PFSK-1 (cell line): ENCODE results near the gene COL13A1.

Experiments
- FOXP2 ChIP-seq: optimal IDR thresholded peaks from 2 replicates; pipeline ENCODE3; 2011; ENCODE audit warnings: borderline replicate concordance, control low read depth, inconsistent platforms; ENCODE audit not compliant: insufficient read depth; ENCODE audit errors: extremely low read length, extremely low read depth
- POLR2AphosphoS5 ChIP-seq: IDR thresholded peaks from 2 replicates; pipeline ENCODE4 v1.6.1; 2012; ENCODE audit warnings: low read depth, mild to moderate bottlenecking, control low read depth, low read length, moderate library complexity
- SIN3A ChIP-seq: IDR thresholded peaks from 2 replicates; pipeline ENCODE4 v1.6.1; 2012; ENCODE audit warnings: mild to moderate bottlenecking, low read length, moderate library complexity, borderline replicate concordance; ENCODE audit not compliant: insufficient read depth
- TAF1 ChIP-seq: IDR thresholded peaks from 2 replicates; pipeline ENCODE4 v1.6.1; 2012; ENCODE audit warnings: low read length, control low read depth, borderline replicate concordance; ENCODE audit not compliant: insufficient read depth
- TF ChIP-seq, protein P1 (sequence below), 2 experiments: IDR thresholded peaks; 2 replicates each; pipeline versions ENCODE4 v1.6.1 to v1.8.0; 2011 to 2012; ENCODE audit warnings: low read depth in 2 of 2, low read length in 2 of 2, control low read depth in 1 of 2, inconsistent platforms in 1 of 2, mild to moderate bottlenecking in 1 of 2, moderate library complexity in 1 of 2; ENCODE audit not compliant: insufficient read depth in 1 of 2

The COL13A1 gene

DNA sequence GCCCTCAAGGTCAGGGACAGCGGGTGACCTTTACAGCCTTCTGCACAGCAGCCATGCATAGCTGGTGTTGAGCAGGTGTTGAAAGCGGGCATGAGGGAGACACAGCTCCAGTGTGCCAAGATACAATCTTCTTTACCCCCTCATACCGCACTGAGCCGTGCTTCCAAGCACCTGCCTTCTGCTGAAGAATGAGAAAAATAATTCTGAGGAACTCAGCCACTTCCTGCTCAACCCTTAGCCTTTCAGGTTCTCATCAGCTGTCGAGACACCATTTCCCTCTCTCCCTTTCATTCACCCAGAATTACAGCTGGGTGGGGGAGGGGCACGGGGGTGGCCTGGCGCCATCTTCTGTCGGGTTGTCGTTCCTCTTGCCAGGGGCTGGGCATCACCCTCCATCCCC, 58.6 kb downstream of the COL13A1 start:
- TF ChIP-seq FOXP2 (no peak), TAF1 (no peak), SIN3A (no peak), POLR2AphosphoS5 (no peak)
- TF ChIP-seq, protein P1, sequence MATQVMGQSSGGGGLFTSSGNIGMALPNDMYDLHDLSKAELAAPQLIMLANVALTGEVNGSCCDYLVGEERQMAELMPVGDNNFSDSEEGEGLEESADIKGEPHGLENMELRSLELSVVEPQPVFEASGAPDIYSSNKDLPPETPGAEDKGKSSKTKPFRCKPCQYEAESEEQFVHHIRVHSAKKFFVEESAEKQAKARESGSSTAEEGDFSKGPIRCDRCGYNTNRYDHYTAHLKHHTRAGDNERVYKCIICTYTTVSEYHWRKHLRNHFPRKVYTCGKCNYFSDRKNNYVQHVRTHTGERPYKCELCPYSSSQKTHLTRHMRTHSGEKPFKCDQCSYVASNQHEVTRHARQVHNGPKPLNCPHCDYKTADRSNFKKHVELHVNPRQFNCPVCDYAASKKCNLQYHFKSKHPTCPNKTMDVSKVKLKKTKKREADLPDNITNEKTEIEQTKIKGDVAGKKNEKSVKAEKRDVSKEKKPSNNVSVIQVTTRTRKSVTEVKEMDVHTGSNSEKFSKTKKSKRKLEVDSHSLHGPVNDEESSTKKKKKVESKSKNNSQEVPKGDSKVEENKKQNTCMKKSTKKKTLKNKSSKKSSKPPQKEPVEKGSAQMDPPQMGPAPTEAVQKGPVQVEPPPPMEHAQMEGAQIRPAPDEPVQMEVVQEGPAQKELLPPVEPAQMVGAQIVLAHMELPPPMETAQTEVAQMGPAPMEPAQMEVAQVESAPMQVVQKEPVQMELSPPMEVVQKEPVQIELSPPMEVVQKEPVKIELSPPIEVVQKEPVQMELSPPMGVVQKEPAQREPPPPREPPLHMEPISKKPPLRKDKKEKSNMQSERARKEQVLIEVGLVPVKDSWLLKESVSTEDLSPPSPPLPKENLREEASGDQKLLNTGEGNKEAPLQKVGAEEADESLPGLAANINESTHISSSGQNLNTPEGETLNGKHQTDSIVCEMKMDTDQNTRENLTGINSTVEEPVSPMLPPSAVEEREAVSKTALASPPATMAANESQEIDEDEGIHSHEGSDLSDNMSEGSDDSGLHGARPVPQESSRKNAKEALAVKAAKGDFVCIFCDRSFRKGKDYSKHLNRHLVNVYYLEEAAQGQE (IDR thresholded peaks at IDR 0.05; ENCODE audit: insufficient read depth in 1 of 2, low read depth in 2 of 2, low read length in 2 of 2) = no peak

DNA sequence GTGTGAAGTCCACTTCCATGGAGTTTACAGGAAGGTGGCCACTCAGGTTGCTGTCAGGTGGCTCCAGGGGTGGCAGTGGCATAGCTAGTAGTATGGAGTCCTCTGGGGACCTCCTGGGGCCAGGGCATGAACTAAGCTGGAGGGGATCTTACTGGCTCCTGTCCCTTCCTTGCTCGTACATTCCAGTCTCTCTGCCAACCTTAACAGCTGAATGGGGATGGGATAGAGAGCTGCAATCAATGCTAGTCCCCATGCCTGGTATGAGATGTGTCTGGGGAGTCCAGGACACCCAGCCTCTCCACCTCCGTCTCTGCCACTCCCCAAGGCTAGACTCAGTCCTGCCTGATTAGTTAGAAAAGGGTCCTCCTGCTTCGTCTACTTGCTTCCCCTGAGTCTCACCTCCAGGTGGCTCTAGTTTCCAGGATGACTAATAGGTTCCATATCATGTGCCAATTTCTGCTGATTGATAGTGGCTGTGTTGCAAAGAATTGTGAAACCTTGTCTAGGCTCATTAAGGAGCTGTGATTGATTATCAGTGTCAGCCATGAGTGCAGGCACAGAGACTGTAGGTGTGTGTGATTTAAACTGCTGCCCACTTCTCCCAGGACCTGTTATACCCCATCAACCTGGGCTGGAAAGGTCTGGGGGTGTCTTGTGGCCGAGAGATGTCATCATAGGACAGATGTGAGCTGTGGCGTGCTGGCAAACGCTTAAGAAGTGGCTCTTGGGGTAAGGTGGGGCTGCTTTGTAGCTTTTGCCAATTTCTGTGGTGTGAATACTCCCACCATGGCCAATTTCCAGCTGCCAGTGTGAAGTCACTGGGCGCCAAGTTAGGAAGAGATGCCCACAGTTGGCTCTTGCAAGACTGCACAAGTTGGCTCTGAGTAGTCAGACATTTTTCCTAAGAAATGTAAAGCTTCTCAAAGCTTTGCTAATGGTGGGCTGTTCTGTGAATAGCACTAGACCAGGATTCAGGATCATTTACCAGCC, 59.8 kb downstream of the COL13A1 start:
- no peak for TF ChIP-seq SIN3A
- no peak for TF ChIP-seq FOXP2
- no peak for TF ChIP-seq TAF1
- TF ChIP-seq, protein P1 (IDR thresholded peaks at IDR 0.05; ENCODE audit: insufficient read depth in 1 of 2, low read depth in 2 of 2, low read length in 2 of 2) = no peak
- TF ChIP-seq POLR2AphosphoS5 = no peak

DNA sequence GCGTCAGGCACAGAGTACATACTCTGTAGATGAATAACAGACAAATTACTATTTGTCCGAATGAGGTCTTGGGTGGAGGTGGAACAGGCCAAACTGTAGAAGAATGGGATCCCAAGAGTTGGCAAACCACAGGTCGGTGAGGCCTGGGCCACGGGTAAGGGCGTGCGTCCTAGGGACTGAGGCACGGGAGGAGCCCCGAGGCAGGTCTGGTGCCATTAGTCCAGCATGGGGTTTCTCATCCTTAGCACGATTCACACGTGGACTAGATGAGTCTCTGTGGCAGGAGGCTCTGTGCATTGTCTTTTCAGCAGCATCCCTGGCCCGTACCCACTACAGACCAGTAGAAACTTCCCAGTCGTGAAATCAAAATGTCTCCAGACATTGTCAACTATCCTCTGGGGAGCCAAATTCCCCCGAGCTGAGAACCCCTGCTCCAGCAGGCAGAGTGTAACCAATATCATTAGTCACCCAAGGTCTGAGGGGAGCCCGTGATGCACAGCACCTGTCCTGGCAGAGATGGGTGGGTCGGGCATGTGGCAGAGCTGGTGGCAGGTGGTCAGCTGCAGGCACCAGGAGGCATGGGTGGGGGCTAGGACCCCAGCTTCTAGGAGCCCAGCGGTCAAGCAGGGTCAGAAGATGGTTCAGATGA, 61.3 kb downstream of the COL13A1 start:
- no peak for TF ChIP-seq FOXP2

DNA sequence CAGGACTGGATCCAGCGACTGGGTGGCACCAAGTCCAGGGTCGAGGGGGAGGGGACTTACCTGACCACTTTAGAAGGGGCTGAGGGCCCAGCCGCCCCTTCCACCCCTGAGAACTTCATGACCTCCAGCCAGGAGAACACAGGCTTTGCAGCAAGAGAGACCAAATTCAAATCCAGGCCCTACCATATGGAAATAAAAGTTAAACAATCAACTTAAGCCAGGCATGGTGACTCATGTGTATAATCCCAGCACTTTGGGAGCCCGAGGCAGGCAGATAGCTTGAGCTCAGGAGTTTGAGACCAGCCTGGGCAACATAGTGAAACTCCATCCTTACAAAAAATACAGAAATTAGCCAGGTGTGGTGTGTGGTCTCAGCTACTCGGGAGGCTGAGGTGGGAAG, 61.9 kb downstream of the COL13A1 start:
- TF ChIP-seq FOXP2 (no peak), TAF1 (no peak), POLR2AphosphoS5 (no peak), SIN3A (no peak)
- TF ChIP-seq, protein P1 (IDR thresholded peaks at IDR 0.05; ENCODE audit: insufficient read depth in 1 of 2, low read depth in 2 of 2, low read length in 2 of 2) = no peak

DNA sequence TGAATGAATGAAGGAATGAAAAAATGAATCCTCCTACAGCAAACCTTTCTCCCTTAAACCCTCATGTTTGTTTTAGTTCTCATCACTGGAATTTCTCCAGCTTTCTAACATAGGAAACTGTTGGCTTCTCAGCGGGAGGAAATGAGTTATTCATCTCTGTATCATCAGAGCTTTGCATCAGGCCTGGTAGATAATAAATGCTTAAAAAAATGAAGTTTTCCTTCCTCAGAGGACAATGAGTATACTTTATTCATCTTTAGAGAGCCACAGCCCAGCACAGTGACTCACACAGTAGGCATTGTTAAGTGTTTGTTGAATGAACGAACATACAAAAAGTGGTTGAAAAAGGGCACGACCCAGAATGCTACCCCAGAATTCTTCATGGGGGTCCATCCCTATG, 62.6 kb downstream of the COL13A1 start:
- TF ChIP-seq, protein P1 (IDR thresholded peaks at IDR 0.05; ENCODE audit: insufficient read depth in 1 of 2, low read depth in 2 of 2, low read length in 2 of 2) = no peak
- TF ChIP-seq FOXP2 (no peak), TAF1 (no peak), POLR2AphosphoS5 (no peak), SIN3A (no peak)
